ENCODE results near the gene TLCD5.
A peak's percentile ranks its signal among the peaks of the same experiment; 100 is the strongest.

The TLCD5 gene

DNA sequence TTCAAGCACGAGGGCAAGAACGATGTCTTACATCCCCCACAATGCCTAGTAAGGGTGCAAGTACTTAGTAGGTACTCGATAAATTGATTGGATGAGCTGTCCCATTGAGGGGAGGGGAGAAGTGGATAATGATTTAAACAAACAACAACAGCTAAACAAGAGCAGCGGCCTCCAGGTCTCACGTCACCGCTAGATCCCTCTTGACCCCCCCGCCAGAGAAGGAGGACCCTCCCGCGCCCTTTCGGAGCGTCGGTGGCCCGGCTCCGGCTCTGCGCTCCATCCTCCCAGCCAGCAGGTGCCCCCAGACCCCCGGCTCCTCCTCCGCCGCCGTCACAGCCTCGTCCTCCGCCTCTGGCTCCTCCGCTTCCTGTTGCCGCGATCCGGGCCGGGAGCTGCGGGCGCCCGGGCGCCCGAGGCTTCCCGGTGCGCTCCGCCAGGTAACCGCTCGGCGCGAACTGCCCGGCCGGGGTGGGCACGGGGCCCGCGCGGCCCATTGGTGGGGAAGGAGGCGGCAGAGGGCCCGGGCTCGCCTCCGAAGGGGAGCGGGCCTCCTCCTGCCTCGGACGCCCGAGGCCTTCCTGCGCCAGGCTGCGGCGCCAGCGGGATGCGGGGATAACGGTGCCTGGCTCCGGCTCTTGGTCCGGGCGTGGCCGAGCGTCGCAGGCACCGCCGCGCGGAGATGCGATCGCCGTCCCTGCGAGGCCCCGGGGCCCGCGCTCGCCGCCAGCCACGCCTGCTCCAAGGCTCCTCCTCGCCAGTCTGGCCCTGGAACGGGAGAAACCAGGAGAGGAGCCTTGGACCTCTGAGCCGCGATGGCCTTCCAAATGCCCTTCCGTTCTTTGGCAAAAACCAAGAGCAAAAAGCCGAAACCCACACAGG, at the start of gene TLCD5:
TSS of gene TLCD5 (plus strand) at position 368 of the 879 bp plus-strand sequence. CDS start 2,143 bp downstream, outside the sequence.
- peak; percentile 45 to 56 for DNase-seq
- no peaks in the 10 kb centered on the region for H3K9me3 Mint-ChIP-seq
- peak within 1 kb of the TSS; percentile 61 to 70 for H3K4me3 Mint-ChIP-seq
- H3K27ac Mint-ChIP-seq: peak within 1 kb of the TSS in 1 of 2 donors; percentile 75
- ATAC-seq: peak; percentile 90
- peaks cover 66% of the 10 kb centered on the region for H3K27me3 Mint-ChIP-seq
- peaks cover 19% of the 10 kb centered on the region for H3K4me1 Mint-ChIP-seq

DNA sequence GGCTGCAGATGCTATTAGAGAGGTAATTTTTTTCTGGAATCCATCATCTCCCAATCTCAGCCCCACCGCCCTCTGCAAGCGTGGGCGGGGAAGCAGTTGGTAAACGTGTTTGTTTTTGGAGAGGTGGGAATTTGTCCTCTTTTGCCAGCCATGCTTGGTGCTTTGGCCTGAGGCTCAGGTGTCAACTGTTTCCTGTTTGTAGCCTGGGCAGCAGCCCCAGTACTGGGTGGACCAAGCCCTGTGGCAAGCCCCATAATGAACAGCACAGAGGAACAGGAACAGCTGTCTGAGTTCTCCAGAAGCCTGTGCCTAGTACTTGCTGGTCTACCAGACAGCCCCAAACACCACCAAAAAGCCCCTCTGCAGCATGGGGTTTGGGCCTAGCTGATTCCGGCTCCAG, 45.6 kb upstream of the TLCD5 start:
- Mint-ChIP-seq H3K4me3 (no peak overlapping the region), H3K4me1 (no peaks in the 10 kb centered on the region), H3K9me3 (no peaks in the 10 kb centered on the region), H3K27ac (no peak overlapping the region), H3K27me3 (peaks cover 41% of the 10 kb centered on the region)
- DNase-seq (no peak), ATAC-seq (no peak)

DNA sequence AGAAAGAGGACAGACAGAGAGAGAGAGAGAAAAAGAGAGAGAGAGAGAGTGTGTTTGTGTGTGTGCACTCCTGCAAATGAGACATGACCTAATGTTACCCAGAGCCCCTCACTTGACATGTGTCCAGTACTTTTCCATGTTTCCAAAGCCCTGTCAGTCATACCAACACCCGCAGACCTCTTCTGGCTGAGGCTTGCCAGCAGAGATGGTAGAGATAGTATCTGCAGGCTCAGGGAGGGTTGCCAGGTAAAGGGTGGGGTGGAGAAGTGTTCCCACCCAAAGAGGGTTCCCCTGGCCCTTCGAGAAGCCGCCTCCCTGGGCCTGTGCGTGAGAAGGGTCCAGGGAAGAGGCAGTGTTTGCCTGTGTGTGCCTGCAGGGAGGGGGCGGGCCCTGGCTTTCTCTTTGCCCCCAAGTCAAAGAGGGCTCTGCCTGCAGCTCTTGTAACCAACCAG, 44.5 kb upstream of the TLCD5 start:
- Mint-ChIP-seq H3K9me3 (no peaks in the 10 kb centered on the region), H3K4me3 (no peak overlapping the region), H3K27ac (no peak overlapping the region), H3K27me3 (peaks cover 31% of the 10 kb centered on the region), H3K4me1 (no peaks in the 10 kb centered on the region)
- no peak for DNase-seq
- no peak for ATAC-seq

DNA sequence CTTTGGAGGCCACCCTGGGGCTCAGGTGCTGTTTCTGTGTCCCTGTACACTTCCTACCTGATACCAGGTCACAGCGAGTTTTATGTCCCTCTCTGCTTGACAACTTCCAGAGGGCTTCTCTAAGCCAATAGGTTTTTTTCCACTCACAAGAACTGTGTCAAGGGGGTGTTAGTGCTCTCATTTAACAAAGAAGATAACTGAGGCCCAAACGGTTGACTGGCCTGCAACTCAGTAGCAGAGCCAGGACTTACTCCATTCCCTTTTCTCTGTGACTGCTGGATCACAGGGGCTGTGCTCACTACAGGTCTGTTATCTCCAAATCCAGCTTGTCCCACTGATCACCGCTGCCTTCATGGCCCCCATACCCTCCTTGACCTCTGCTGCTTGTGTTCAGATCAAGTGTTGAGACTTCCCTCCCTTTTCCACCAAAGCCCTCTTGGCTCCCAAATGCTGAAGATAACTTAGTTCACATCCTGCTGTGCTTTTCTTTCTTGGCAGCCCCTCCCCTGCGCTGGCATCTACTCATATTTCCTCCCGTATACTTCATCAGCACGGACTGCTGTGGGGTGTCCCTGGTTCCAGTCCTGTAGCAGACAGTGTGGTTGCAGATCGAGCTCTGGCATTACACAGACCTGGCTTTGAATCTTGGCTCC, 43.8 kb upstream of the TLCD5 start:
- H3K27ac Mint-ChIP-seq: no peak overlapping the region
- ATAC-seq (no peak), DNase-seq (no peak)
- no peaks in the 10 kb centered on the region for H3K9me3 Mint-ChIP-seq
- no peaks in the 10 kb centered on the region for H3K4me1 Mint-ChIP-seq
- peaks cover 26% of the 10 kb centered on the region for H3K27me3 Mint-ChIP-seq
- H3K4me3 Mint-ChIP-seq: no peak overlapping the region

DNA sequence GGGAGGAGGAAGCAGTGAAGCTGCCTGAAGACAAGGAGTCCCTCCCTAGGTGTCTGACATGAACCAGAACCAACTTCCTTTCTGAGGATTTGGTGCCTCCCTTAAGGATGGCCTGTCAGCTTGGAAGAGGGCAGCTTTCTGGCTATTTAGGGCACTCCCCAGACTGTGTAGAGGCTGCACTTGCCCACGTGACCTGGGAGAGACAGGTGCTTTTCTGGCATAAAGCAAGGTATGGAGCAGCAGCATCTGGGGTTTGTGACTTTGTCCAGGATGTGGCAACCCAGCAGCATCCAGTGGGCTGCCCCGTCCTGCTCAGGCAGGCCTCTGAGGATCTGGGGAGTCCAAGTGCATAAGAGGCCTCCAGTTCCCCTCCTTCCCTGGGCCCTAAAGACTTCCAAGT, 42.0 kb upstream of the TLCD5 start:
- ATAC-seq: no peak
- H3K9me3 Mint-ChIP-seq: no peaks in the 10 kb centered on the region
- no peak overlapping the region for H3K27ac Mint-ChIP-seq
- no peaks in the 10 kb centered on the region for H3K4me1 Mint-ChIP-seq
- no peak overlapping the region for H3K4me3 Mint-ChIP-seq
- H3K27me3 Mint-ChIP-seq: peaks cover 24% of the 10 kb centered on the region
- DNase-seq: no peak

DNA sequence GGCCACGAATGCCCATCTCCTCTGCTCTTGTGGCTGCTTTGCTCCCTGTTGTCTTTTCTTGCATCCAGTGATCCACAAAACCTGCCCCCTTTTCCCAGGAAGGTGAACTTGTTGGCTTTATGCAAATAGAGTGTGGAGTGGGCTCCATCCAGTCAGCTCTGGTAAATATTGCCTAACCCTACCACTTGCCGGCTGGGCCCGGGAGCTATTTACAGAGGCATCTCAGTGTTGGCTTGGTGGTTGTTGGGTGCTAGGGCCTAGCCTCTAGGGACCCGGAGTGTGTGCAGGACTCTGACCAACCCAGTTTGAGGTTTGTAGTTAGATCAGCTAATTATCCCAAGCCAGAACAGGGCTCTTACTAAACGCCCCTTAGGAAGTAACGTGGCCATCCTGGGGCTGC, 40.8 kb upstream of the TLCD5 start:
- Mint-ChIP-seq H3K27me3 (peaks cover 24% of the 10 kb centered on the region), H3K4me3 (no peak overlapping the region), H3K27ac (no peak overlapping the region), H3K4me1 (no peaks in the 10 kb centered on the region), H3K9me3 (no peaks in the 10 kb centered on the region)
- DNase-seq (no peak), ATAC-seq (no peak)

DNA sequence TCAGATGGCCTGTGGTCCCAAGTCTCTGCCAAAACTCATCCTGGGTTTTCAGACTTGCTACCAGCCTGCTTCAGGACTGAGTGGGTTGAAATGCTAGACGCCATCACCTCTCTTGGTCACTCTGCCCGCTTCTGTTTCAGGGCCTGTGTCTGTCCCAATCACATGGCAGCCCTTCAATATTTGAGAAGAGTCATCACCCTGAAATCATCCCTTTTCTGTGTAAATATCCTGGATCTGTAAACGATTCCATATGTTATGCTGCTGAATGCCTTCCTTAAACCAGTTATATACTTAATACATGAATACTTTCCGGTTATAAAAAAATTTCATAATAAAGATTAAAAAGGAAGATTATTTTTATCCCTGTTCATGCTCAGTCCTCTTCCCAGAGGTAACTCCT, 39.8 kb upstream of the TLCD5 start:
- no peak overlapping the region for H3K27ac Mint-ChIP-seq
- DNase-seq: no peak
- no peak for ATAC-seq
- peaks cover 29% of the 10 kb centered on the region for H3K27me3 Mint-ChIP-seq
- peaks cover 5% of the 10 kb centered on the region for H3K4me1 Mint-ChIP-seq
- H3K9me3 Mint-ChIP-seq: no peaks in the 10 kb centered on the region
- H3K4me3 Mint-ChIP-seq: no peak overlapping the region

DNA sequence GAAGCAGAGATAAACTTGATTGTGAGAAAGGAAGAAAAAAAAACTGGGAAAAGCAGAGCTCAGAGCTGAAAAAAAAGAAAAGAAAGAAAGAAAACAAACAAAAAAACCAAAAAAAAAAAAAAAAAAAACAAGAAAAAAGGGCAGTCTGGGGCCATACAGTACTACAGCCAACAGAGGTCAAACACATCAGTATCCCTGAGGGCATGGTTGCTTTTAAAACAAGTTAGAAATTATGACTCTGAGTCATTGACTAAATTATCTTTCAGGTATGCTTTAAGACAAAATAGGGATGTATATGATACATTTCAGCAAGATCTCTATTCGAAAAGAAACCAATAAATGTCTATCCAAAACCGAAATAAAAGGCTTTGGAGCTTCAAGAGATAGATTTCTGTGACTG, 37.1 kb upstream of the TLCD5 start:
- DNase-seq: no peak
- Mint-ChIP-seq H3K27me3 (peaks cover 28% of the 10 kb centered on the region), H3K4me1 (peaks cover 5% of the 10 kb centered on the region), H3K4me3 (no peak overlapping the region), H3K27ac (no peak overlapping the region), H3K9me3 (no peaks in the 10 kb centered on the region)
- no peak for ATAC-seq

DNA sequence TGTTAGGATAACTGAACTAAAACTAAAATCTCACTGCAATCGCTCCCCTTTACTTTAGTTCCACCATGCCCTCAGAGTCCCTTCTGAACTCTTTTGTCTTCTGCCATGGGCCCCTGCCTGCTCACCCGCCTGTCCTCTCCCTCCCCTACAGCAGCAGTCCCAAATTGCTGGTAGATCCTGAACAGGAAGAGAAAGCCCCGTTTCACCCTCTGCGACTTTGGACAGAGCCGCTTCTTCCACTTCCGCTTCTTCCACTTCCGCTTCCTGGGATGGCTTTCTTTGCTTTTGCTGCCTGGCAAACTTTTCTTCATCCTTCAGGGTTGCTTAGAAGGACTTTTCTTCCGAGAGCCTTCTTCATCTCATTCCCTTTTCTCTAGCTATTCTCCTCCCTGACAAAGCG, 35.7 kb upstream of the TLCD5 start:
- Mint-ChIP-seq H3K27me3 (peaks cover 42% of the 10 kb centered on the region), H3K27ac (no peak overlapping the region), H3K4me3 (no peak overlapping the region), H3K9me3 (no peaks in the 10 kb centered on the region), H3K4me1 (peaks cover 5% of the 10 kb centered on the region)
- DNase-seq: no peak
- ATAC-seq: no peak

DNA sequence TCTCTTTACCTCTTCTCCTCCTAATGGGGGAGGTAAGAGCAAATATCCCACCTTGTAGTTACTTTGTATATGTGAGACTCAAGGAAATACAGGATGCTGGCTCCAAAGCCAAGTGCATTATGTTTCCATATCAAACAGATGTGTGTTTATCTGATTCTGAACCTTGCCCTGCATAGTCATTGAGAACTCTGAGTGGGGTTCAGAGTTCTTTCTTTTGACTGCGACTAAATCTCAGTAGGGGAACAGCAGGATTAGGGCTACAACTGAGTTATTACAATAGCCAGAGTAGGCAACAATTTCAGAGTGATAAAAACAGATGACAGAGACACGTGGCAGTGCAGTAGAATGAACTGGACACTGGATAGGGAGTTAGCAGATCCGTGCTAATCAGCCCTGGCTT, 34.1 kb upstream of the TLCD5 start:
- DNase-seq (no peak), ATAC-seq (no peak)
- Mint-ChIP-seq H3K4me3 (no peak overlapping the region), H3K27me3 (peaks cover 54% of the 10 kb centered on the region), H3K27ac (no peak overlapping the region), H3K4me1 (peaks cover 5% of the 10 kb centered on the region), H3K9me3 (no peaks in the 10 kb centered on the region)

DNA sequence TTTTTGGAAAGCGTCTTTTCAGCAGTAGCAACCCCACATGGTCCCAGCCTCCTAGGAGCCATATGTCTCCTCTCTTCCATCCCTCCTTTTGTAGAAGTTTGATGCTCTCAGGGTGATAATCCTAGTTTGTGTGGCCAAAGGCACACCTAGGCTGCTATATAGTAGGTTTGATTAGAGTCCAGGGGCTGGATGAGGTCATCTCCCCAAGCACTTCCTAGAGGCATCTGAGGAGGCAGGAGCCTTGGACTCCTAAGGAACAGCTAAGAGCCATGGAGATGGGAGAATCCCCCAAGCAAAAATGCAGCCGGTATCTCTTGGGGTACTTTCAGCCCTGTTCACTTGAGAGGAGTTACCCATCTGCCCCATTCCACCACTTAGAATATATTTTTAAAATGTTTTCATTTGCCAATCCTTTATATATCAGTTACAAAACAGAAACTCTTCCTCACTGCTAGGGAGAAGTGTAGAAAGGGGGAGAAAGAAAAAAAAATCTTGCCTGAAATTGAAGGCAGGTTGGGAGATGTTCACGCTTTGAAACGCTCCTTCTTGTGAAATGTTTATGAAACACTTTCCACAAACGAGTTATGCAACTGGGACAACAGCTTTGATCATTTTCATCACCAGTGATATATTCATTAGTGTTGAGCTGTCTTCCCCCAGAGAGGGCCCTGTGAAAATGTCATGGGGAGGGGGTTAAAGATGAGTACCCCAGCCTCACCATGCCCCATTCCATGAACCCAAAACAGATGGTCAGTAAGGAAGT, 31.9 kb upstream of the TLCD5 start:
- DNase-seq (no peak), ATAC-seq (no peak)
- Mint-ChIP-seq H3K4me3 (no peak overlapping the region), H3K27me3 (peaks cover 73% of the 10 kb centered on the region), H3K4me1 (peaks cover 5% of the 10 kb centered on the region), H3K9me3 (no peaks in the 10 kb centered on the region), H3K27ac (no peak overlapping the region)

DNA sequence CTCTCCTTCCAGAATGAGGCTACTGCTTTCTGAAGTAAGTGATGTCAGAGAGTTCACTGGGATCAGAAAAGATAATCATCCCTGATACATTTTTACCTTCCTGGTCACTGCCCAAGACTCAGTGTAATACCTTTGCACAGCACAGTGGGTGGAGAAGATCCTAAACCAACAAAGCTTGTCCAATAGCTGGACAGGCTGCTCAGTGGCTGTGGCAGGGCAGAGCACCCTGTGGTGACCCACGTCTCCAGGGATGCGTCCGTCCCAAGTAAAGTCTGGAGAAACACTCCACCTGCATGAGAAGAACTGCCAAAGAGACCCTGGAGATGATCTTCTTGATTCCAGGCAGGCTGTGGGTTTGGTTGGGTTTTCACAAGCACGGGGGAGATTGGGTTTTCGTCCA, 31.0 kb upstream of the TLCD5 start:
- ATAC-seq (no peak), DNase-seq (no peak)
- Mint-ChIP-seq H3K9me3 (no peaks in the 10 kb centered on the region), H3K4me3 (no peak overlapping the region), H3K27me3 (peaks cover 77% of the 10 kb centered on the region), H3K4me1 (peaks cover 5% of the 10 kb centered on the region), H3K27ac (no peak overlapping the region)

DNA sequence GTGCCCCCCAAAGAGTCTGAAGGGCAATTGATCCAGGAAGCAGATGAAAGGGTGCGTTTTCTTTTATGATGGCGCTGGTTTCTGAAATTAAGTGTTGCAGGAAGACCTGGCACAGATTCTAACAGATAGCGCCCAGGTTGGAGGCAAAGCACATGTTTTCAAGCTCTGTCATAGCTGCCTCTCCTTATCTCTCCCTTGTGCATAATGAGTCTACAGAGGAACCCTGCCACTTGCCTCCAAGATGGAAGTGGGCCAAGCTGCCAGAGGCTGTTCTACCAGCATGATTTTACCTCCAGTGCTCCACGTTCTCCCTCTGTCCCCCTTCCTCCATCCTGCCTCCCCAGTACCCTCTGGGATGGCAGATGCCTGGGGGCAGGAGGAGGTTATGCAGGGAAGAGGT, 30.0 kb upstream of the TLCD5 start:
- no peak for ATAC-seq
- peaks cover 75% of the 10 kb centered on the region for H3K27me3 Mint-ChIP-seq

DNA sequence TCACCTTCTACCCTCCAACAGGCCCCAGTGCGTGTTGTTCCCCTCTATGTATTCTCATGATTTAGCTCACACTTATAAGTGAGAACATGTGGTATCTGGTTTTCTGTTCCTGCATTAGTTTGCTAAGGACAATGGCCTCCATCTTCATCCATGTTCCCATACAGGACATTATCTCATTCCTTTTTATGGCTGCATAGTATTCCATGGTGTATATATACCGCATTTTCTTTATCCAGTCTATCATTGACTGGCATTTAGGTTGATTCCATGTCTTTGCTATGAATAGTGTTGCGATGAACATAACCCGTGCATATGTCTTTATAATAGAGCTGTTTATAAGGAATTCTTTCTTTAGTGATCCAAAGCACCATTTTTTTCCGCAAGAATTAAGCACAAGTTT, 28.5 kb upstream of the TLCD5 start:
- Mint-ChIP-seq H3K4me3 (no peak overlapping the region), H3K27me3 (peaks cover 75% of the 10 kb centered on the region), H3K9me3 (no peaks in the 10 kb centered on the region), H3K27ac (no peak overlapping the region), H3K4me1 (no peaks in the 10 kb centered on the region)
- ATAC-seq (no peak), DNase-seq (no peak)

More for the DNA sequence above, 30.0 kb upstream of the TLCD5 start:
- no peak overlapping the region for H3K27ac Mint-ChIP-seq
- no peak overlapping the region for H3K4me3 Mint-ChIP-seq
- no peak for DNase-seq
- no peaks in the 10 kb centered on the region for H3K4me1 Mint-ChIP-seq
- H3K9me3 Mint-ChIP-seq: no peaks in the 10 kb centered on the region

DNA sequence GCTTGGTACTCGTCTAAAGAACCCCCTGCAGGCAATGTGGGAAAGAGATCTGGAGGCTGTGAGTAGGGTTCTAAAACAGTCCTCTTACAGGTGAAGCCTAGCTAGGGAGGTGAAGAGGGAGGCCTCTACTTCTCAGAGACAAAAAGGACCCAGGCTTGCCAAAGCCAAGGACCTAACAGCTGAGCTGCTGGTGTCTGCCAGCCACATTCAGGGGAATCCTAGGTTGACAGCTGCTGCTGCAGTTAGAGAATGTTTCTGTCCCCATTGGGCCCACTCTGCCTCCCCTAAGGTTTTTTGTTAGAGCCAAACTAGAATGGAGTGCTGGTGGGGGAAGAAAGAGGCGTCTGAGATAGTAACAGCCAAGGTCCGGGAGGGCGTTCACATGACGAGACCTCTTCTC, 26.6 kb upstream of the TLCD5 start:
- DNase-seq (no peak), ATAC-seq (no peak)
- no peak overlapping the region for H3K27ac Mint-ChIP-seq
- H3K4me3 Mint-ChIP-seq: no peak overlapping the region
- no peaks in the 10 kb centered on the region for H3K9me3 Mint-ChIP-seq
- H3K4me1 Mint-ChIP-seq: no peaks in the 10 kb centered on the region
- H3K27me3 Mint-ChIP-seq: peaks cover 80% of the 10 kb centered on the region
